Fibroblast of lung (primary cell): Measurements from ENCODE around the gene DNAI7. TPM values are rescaled to one million over a fixed set of nuclear protein-coding genes. Genes with fewer than 3 reads are reported as not detected.
A peak's percentile ranks its signal among the peaks of the same experiment; 100 is the strongest.

Source experiments
- DNase-seq, 2 donors: peaks; one replicate each; pipeline versions ENCODE4 v3.0.0 to v3.0.0-alpha.2; 2010; ENCODE audit warnings: low read depth in 2 of 2
- H2AFZ ChIP-seq: 2 replicates; pipeline ENCODE4 v1.5.1; 2012; ENCODE audit warnings: low read length, control low read depth, inconsistent platforms
- H3K27ac ChIP-seq: 2 replicates; pipeline ENCODE4 v1.5.1; 2011; ENCODE audit warnings: low read length, control low read depth; ENCODE audit not compliant: insufficient read depth
- H3K27me3 ChIP-seq: 2 replicates; pipeline ENCODE4 v1.5.1; 2011; ENCODE audit warnings: mild to moderate bottlenecking, low read length; ENCODE audit not compliant: control insufficient read depth, insufficient read depth
- H3K36me3 ChIP-seq: 2 replicates; pipeline ENCODE4 v1.5.1; 2011; ENCODE audit warnings: low read length; ENCODE audit not compliant: control insufficient read depth, insufficient read depth
- H3K4me1 ChIP-seq: 2 replicates; pipeline ENCODE4 v1.5.1; 2011; ENCODE audit warnings: low read length; ENCODE audit not compliant: control insufficient read depth, insufficient read depth; ENCODE audit errors: extremely low read depth
- H3K4me2 ChIP-seq: 2 replicates; pipeline ENCODE4 v1.5.1; 2011; ENCODE audit warnings: low read length, control low read depth; ENCODE audit not compliant: insufficient read depth; ENCODE audit errors: extremely low read depth
- H3K4me3 ChIP-seq, 4 experiments: fragments of 200-600 bp in 1 of 4; sonication (generic) in 1 of 4; replicated peaks in 1 of 4; 2 replicates each; pipeline ENCODE4 v1.5.1; 2011 to 2016; ENCODE audit warnings: low read length in 4 of 4, low read depth in 3 of 4, mild to moderate bottlenecking in 3 of 4, control low read depth in 2 of 4, inconsistent platforms in 1 of 4, mixed read lengths in 1 of 4; ENCODE audit not compliant: insufficient read depth in 1 of 4; ENCODE audit errors: control extremely low read depth in 1 of 4
- H3K79me2 ChIP-seq: 2 replicates; pipeline ENCODE4 v1.5.1; 2012; ENCODE audit warnings: mild to moderate bottlenecking, low read length, inconsistent platforms; ENCODE audit not compliant: control insufficient read depth, insufficient read depth
- H3K9ac ChIP-seq: 2 replicates; pipeline ENCODE4 v1.5.1; 2011; ENCODE audit warnings: mild to moderate bottlenecking, low read length, control low read depth; ENCODE audit not compliant: insufficient read depth
- H3K9me3 ChIP-seq: 2 replicates; pipeline ENCODE4 v1.5.1; 2012; ENCODE audit warnings: low read depth, low read length; ENCODE audit not compliant: control insufficient read depth, insufficient read depth
- H4K20me1 ChIP-seq: 2 replicates; pipeline ENCODE4 v1.5.1; 2011; ENCODE audit warnings: low read length; ENCODE audit not compliant: control insufficient read depth, insufficient read depth; ENCODE audit errors: extremely low read depth
- EZH2 ChIP-seq: IDR thresholded peaks from 2 replicates; pipeline ENCODE4 v1.5.1; 2012; ENCODE audit warnings: low read length, control low read depth, mild to moderate bottlenecking; ENCODE audit errors: missing control alignments
- polyA plus RNA-seq, 2 donors: library from polyadenylated mRNA; depleted of rRNA in 1 of 2; stranded (reverse) in 1 of 2; unstranded in 1 of 2; fragments of >200 nt; gene quantifications; 2 replicates each; pipeline ENCODE4 v1.2.1, GENCODE V29; 2011 to 2012; ENCODE audit warnings: missing spikeins in 1 of 2
- total RNA-seq: library from RNA; depleted of rRNA; stranded (reverse); fragments of >200 nt; gene quantifications from 2 replicates; pipeline ENCODE4 v1.2.1, GENCODE V29; 2014
- TF ChIP-seq, protein P1 (sequence below), 2 donors: IDR thresholded peaks in 1 of 2; conservative IDR thresholded peaks in 1 of 2; 1 replicate in 1 of 2; 2 replicates in 1 of 2; pipeline ENCODE4 v1.5.1; 2011 to 2012; ENCODE audit warnings: low read length in 2 of 2, control low read depth in 1 of 2, inconsistent platforms in 1 of 2, low read depth in 1 of 2, mild to moderate bottlenecking in 1 of 2

The DNAI7 gene
- total and polyA plus RNA-seq, 2 donors (not counting 1 experiment from before 2014, with no cell fraction given) = 0.17 to 0.23 TPM

DNA sequence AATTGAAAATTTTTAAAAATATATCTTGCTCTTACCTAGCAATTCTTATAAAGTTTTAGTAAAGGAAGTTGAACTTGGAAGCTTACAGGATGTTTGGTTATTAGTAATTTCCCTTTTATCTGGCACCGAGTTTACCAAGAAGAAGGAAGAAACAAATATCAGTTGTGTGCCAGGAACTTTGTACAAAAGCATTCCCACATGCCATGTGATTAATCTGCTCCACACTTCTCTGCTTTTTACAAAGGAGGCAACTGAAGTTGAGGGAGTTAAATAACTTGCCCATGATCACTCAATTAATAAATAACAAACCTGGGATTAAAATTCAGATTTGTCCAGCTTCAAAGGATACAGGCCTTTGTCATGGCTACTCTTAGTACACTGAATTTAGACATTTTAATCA lies 123.6 kb downstream of the DNAI7 start:
- Histone ChIP-seq H3K79me2 (no peaks in the 10 kb centered on the region), H3K9ac (no peak overlapping the region), H3K27ac (no peak overlapping the region), H3K36me3 (no peaks in the 10 kb centered on the region), H3K27me3 (no peaks in the 10 kb centered on the region), H2AFZ (no peak overlapping the region), H3K4me3 (no peak overlapping the region), H4K20me1 (no peaks in the 10 kb centered on the region), H3K4me1 (no peaks in the 10 kb centered on the region), H3K4me2 (no peak overlapping the region), H3K9me3 (no peaks in the 10 kb centered on the region)
- TF ChIP-seq EZH2 = no peak
- TF ChIP-seq, protein P1, sequence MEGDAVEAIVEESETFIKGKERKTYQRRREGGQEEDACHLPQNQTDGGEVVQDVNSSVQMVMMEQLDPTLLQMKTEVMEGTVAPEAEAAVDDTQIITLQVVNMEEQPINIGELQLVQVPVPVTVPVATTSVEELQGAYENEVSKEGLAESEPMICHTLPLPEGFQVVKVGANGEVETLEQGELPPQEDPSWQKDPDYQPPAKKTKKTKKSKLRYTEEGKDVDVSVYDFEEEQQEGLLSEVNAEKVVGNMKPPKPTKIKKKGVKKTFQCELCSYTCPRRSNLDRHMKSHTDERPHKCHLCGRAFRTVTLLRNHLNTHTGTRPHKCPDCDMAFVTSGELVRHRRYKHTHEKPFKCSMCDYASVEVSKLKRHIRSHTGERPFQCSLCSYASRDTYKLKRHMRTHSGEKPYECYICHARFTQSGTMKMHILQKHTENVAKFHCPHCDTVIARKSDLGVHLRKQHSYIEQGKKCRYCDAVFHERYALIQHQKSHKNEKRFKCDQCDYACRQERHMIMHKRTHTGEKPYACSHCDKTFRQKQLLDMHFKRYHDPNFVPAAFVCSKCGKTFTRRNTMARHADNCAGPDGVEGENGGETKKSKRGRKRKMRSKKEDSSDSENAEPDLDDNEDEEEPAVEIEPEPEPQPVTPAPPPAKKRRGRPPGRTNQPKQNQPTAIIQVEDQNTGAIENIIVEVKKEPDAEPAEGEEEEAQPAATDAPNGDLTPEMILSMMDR (conservative IDR thresholded peaks at IDR 0.05 in 1 of 2, IDR thresholded peaks at IDR 0.05 in 1 of 2; ENCODE audit: low read depth in 1 of 2, low read length in 2 of 2) = no peak
- DNase-seq = no peak

GRCh38 chr12:25069224-25069623 lies 125.7 kb downstream of the DNAI7 start:
- Histone ChIP-seq H3K4me1 (no peaks in the 10 kb centered on the region), H3K27ac (no peak overlapping the region), H2AFZ (no peak overlapping the region), H3K79me2 (no peaks in the 10 kb centered on the region), H3K27me3 (no peaks in the 10 kb centered on the region), H3K9me3 (no peaks in the 10 kb centered on the region), H3K4me2 (no peak overlapping the region), H3K36me3 (no peaks in the 10 kb centered on the region), H3K9ac (no peak overlapping the region), H4K20me1 (no peaks in the 10 kb centered on the region), H3K4me3 (no peak overlapping the region)
- DNase-seq = peak in 1 of 2 donors; percentile 10
- TF ChIP-seq EZH2 = no peak
- TF ChIP-seq, protein P1 (conservative IDR thresholded peaks at IDR 0.05 in 1 of 2, IDR thresholded peaks at IDR 0.05 in 1 of 2; ENCODE audit: low read depth in 1 of 2, low read length in 2 of 2) = no peak

GRCh38 chr12:25065035-25065434 lies 129.9 kb downstream of the DNAI7 start:
- Histone ChIP-seq H2AFZ (no peak overlapping the region), H3K27ac (no peak overlapping the region), H4K20me1 (no peaks in the 10 kb centered on the region), H3K36me3 (no peaks in the 10 kb centered on the region), H3K27me3 (peaks cover 2% of the 10 kb centered on the region), H3K4me3 (no peak overlapping the region), H3K9me3 (no peaks in the 10 kb centered on the region), H3K4me1 (no peaks in the 10 kb centered on the region), H3K9ac (no peak overlapping the region), H3K79me2 (no peaks in the 10 kb centered on the region), H3K4me2 (no peak overlapping the region)
- no peak for TF ChIP-seq EZH2
- TF ChIP-seq, protein P1 (conservative IDR thresholded peaks at IDR 0.05 in 1 of 2, IDR thresholded peaks at IDR 0.05 in 1 of 2; ENCODE audit: low read depth in 1 of 2, low read length in 2 of 2) = no peak
- no peak for DNase-seq
